ENCODE results near the gene RALGAPA2.

DNA sequence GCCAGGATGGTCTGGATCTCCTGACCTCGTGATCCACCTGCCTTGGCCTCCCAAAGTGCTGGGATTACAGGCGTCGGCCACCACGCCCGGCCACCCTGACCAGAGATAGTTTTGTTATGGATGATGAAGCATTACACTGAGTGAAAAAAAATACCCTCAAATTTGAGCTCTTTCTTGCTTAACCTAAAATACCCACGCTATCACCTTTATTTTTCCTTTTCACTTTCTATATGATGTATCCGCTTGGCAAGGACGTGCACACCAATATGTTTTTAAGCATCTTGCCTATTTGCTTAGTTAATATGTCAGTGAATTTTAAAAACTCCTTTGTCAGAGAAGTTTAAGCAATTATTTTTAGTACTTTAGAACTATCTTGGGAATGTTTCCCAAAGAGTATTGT is 194.2 kb downstream of the RALGAPA2 start:
- TF ChIP-seq, protein P1, sequence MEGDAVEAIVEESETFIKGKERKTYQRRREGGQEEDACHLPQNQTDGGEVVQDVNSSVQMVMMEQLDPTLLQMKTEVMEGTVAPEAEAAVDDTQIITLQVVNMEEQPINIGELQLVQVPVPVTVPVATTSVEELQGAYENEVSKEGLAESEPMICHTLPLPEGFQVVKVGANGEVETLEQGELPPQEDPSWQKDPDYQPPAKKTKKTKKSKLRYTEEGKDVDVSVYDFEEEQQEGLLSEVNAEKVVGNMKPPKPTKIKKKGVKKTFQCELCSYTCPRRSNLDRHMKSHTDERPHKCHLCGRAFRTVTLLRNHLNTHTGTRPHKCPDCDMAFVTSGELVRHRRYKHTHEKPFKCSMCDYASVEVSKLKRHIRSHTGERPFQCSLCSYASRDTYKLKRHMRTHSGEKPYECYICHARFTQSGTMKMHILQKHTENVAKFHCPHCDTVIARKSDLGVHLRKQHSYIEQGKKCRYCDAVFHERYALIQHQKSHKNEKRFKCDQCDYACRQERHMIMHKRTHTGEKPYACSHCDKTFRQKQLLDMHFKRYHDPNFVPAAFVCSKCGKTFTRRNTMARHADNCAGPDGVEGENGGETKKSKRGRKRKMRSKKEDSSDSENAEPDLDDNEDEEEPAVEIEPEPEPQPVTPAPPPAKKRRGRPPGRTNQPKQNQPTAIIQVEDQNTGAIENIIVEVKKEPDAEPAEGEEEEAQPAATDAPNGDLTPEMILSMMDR (IDR thresholded peaks at IDR 0.05): no peak
- no peak for TF ChIP-seq POLR2A (IDR thresholded peaks at IDR 0.05)

Data from body of pancreas (tissue), 4 donors.